Keratinocyte (primary cell): ENCODE measurements around the gene UNK. TPM values are rescaled to one million over a fixed set of nuclear protein-coding genes. Genes with fewer than 3 reads are reported as not detected.

Source experiments
- DNase-seq: peaks from one replicate; pipeline ENCODE4 v3.0.0-alpha.2; 2011; ENCODE audit warnings: low read depth, missing footprints, low spot score
- FAIRE-seq: peaks from 2 replicates; lab custom pipeline; 2011; peaks lifted over from hg19 to GRCh38; lab: Jason Lieb, UNC
- H2AFZ ChIP-seq: 2 replicates; pipeline ENCODE4 v1.6.0; 2012; ENCODE audit warnings: low read length, control low read depth, inconsistent platforms; ENCODE audit not compliant: control insufficient read depth
- H3K27ac ChIP-seq: 2 replicates; pipeline ENCODE4 v1.5.1; 2011; ENCODE audit warnings: low read length; ENCODE audit not compliant: control insufficient read depth, insufficient read depth
- H3K27me3 ChIP-seq: 3 replicates; pipeline ENCODE4 v1.6.0; 2011; ENCODE audit warnings: low read length; ENCODE audit not compliant: control insufficient read depth, insufficient read depth; ENCODE audit errors: extremely low read depth
- H3K36me3 ChIP-seq, 2 experiments: 2 replicates in 1 of 2; 3 replicates in 1 of 2; pipeline ENCODE4 v1.5.1; 2011; ENCODE audit warnings: low read length in 2 of 2, mild to moderate bottlenecking in 1 of 2; ENCODE audit not compliant: control insufficient read depth in 2 of 2, insufficient read depth in 2 of 2; ENCODE audit errors: extremely low read depth in 1 of 2
- H3K4me1 ChIP-seq: 3 replicates; pipeline ENCODE4 v1.5.1; 2011; ENCODE audit warnings: low read length; ENCODE audit not compliant: control insufficient read depth, insufficient read depth; ENCODE audit errors: extremely low read depth
- H3K4me2 ChIP-seq: 3 replicates; pipeline ENCODE4 v1.6.0; 2011; ENCODE audit warnings: low read depth, low read length; ENCODE audit not compliant: control insufficient read depth, insufficient read depth; ENCODE audit errors: extremely low read depth
- H3K4me3 ChIP-seq, 3 experiments: fragments of 200-600 bp in 1 of 3; sonication (generic) in 1 of 3; 2 replicates in 2 of 3; 3 replicates in 1 of 3; pipeline ENCODE4 v1.5.1; 2011 to 2016; ENCODE audit warnings: low read length in 3 of 3, mild to moderate bottlenecking in 3 of 3, control low read depth in 2 of 3, inconsistent platforms in 1 of 3, low read depth in 1 of 3, mixed read lengths in 1 of 3, mixed run types in 1 of 3, moderate library complexity in 1 of 3; ENCODE audit not compliant: control insufficient read depth in 2 of 3, insufficient read depth in 2 of 3; ENCODE audit errors: extremely low read depth in 1 of 3
- H3K79me2 ChIP-seq: 2 replicates; pipeline ENCODE4 v1.6.0; 2012; ENCODE audit warnings: low read length; ENCODE audit not compliant: control insufficient read depth, insufficient read depth
- H3K9ac ChIP-seq: 3 replicates; pipeline ENCODE4 v1.6.0; 2011; ENCODE audit warnings: low read length; ENCODE audit not compliant: control insufficient read depth, insufficient read depth; ENCODE audit errors: extremely low read depth
- H3K9me1 ChIP-seq: 3 replicates; pipeline ENCODE4 v1.6.0; 2011; ENCODE audit warnings: low read length; ENCODE audit not compliant: control insufficient read depth, insufficient read depth; ENCODE audit errors: extremely low read depth
- H3K9me3 ChIP-seq: 2 replicates; pipeline ENCODE4 v1.5.1; 2012; ENCODE audit warnings: low read depth, low read length; ENCODE audit not compliant: control insufficient read depth
- H4K20me1 ChIP-seq: 3 replicates; pipeline ENCODE4 v1.6.0; 2011; ENCODE audit warnings: low read length; ENCODE audit not compliant: control insufficient read depth, insufficient read depth; ENCODE audit errors: extremely low read depth
- EZH2 ChIP-seq: IDR thresholded peaks from one replicate; pipeline ENCODE4 v1.6.1; 2012; ENCODE audit warnings: inconsistent platforms, mild to moderate bottlenecking, low read length, moderate library complexity
- dilution Hi-C: fragments of 300-500 bp; cut with MboI; formaldehyde crosslinking; loops from one replicate; pipeline ENCODE4 v1.7.0; 2020; ENCODE audit warnings: low sequenced_read_pairs; ENCODE audit not compliant: extremely low pct_ligation_motif_present
- polyA plus RNA-seq, 5 experiments: library from polyadenylated mRNA; depleted of rRNA in 3 of 5; stranded (reverse) in 3 of 5; stranded (forward) in 1 of 5; unstranded in 1 of 5; fragments of >200 nt; gene quantifications; 1 replicate in 1 of 5; 2 replicates in 3 of 5; 3 replicates in 1 of 5; pipeline versions ENCODE4 v1.2.1 to v1.2.3, GENCODE V29; 2011 to 2012; ENCODE audit warnings: missing spikeins in 2 of 5, low read depth in 1 of 5, low replicate concordance in 1 of 5
- TF ChIP-seq, protein P1 (sequence below), 3 experiments: IDR thresholded peaks in 1 of 3; conservative IDR thresholded peaks in 1 of 3; optimal IDR thresholded peaks in 1 of 3; 2 replicates in 2 of 3; 3 replicates in 1 of 3; pipeline versions ENCODE3 to v1.5.1; 2011; ENCODE audit warnings: low read length in 3 of 3, mild to moderate bottlenecking in 3 of 3, moderate library complexity in 2 of 3, control low read depth in 1 of 3, inconsistent platforms in 1 of 3; ENCODE audit not compliant: insufficient read depth in 2 of 3; ENCODE audit errors: extremely low read depth in 1 of 3

The UNK gene
- polyA plus RNA-seq, 1 donor (not counting 4 experiments of a cell fraction or from before 2014, with no cell fraction given), result 13.0 TPM

DNA sequence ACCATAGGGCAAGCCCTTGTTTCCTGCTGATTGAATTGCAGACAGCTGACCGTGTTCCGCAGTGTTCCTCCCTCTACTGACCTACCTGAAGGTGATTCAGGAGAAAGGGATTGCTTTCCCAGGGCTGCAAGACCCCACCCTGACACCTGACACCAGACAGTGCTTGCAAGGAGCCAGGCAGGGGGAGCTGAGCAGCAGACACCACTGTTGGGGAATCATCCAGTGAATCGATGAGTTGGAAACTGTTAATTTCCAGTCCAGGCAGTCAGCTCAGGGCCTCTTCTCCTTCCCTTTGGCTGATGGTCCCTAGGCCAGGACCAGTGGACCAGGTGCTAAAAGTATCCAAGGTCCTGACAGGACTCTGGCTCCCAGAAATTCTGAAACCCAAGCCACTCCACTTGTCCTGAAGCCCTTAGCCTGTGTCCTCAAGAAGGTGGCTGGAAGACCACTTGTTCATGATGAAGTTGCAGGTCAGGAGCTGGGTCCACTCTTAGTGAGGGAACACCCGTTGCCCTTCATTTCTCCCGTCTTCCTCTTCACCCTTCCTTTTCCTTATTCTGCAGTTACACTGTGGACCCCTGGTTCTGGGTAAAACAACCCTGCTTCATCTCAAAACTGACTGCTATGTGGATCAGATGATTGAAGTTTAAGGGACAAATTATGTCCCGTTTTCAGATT, 9.5 kb upstream of the UNK start:
- peaks cover 11% of the 10 kb centered on the region for H3K79me2 ChIP-seq
- no peak overlapping the region for H3K27ac ChIP-seq
- dilution Hi-C loops, result no loop called here
- H4K20me1 ChIP-seq, result peaks cover 24% of the 10 kb centered on the region
- H2AFZ ChIP-seq, result no peak overlapping the region
- no peaks in the 10 kb centered on the region for H3K9me1 ChIP-seq
- no peaks in the 10 kb centered on the region for H3K27me3 ChIP-seq
- FAIRE-seq (no peak), DNase-seq (no peak)
- TF ChIP-seq, protein P1, sequence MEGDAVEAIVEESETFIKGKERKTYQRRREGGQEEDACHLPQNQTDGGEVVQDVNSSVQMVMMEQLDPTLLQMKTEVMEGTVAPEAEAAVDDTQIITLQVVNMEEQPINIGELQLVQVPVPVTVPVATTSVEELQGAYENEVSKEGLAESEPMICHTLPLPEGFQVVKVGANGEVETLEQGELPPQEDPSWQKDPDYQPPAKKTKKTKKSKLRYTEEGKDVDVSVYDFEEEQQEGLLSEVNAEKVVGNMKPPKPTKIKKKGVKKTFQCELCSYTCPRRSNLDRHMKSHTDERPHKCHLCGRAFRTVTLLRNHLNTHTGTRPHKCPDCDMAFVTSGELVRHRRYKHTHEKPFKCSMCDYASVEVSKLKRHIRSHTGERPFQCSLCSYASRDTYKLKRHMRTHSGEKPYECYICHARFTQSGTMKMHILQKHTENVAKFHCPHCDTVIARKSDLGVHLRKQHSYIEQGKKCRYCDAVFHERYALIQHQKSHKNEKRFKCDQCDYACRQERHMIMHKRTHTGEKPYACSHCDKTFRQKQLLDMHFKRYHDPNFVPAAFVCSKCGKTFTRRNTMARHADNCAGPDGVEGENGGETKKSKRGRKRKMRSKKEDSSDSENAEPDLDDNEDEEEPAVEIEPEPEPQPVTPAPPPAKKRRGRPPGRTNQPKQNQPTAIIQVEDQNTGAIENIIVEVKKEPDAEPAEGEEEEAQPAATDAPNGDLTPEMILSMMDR (optimal IDR thresholded peaks at IDR 0.05 in 1 of 3, IDR thresholded peaks at IDR 0.05 in 1 of 3, conservative IDR thresholded peaks at IDR 0.05 in 1 of 3; ENCODE audit: extremely low read depth in 1 of 3, insufficient read depth in 2 of 3, low read length in 3 of 3), result no peak
- no peak for TF ChIP-seq EZH2
- no peak overlapping the region for H3K4me3 ChIP-seq
- no peak overlapping the region for H3K9ac ChIP-seq
- H3K4me1 ChIP-seq, result peaks cover 11% of the 10 kb centered on the region
- peaks cover 4 to 13% of the 10 kb centered on the region in 2 experiments for H3K36me3 ChIP-seq
- no peak overlapping the region for H3K4me2 ChIP-seq
- H3K9me3 ChIP-seq, result no peaks in the 10 kb centered on the region

DNA sequence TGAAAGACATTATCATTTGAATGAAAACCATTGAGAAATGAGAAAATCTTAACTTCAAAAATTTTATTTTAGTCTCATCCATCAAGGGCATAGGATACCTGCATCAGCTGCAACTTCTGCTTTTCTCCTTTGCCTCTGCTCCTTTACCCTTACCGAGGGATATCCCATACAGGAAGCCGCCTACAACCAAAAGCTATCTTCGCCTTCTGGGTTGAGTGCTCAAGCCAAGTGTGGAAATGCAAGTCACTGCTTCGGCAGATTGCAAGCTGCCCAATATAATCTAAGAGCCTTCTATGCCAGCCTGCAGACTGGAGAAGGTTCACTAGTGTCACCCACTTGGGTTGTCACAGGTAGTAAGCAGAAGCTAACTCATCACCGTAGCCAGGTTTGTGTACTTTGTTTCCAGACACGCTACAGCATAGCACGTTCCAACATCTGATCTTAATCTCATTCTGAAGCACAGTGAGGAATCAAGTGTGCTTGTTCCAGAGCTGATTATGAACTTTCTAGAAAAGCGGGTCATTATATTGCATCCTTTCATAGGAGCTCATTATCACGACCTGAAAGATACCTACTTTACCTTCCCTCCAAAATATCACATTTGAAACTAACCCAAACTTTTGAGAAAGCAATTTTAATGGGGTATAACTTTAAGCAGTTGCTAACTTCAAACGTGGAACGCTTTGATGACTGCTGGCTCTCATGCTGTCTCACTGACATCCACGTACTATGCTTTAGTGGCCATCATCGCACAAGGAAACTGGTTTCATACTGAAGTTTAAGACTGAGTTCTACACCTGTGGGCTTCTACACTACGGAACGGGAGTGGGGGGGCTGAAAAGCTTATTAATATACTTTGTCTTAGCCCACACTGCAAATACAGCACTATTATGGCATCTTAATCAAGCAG, 8.0 kb upstream of the UNK start:
- Histone ChIP-seq H3K36me3 (peaks cover 4 to 13% of the 10 kb centered on the region in 2 experiments), H4K20me1 (peaks cover 24% of the 10 kb centered on the region), H3K27ac (no peak overlapping the region), H3K9me1 (no peaks in the 10 kb centered on the region), H3K4me1 (peaks cover 14% of the 10 kb centered on the region), H3K27me3 (no peaks in the 10 kb centered on the region), H3K9me3 (no peaks in the 10 kb centered on the region), H3K4me2 (peak overlapping the region; percentile 83), H3K79me2 (peaks cover 11% of the 10 kb centered on the region), H2AFZ (no peak overlapping the region), H3K9ac (no peak overlapping the region), H3K4me3 (peak overlapping the region in 1 of 3 experiments; percentile 81)
- no peak for FAIRE-seq
- dilution Hi-C loops, result no loop called here
- no peak for DNase-seq
- TF ChIP-seq EZH2, result no peak
